HepG2 (cell line): Measurements from ENCODE around the gene P3H3. TPM values are rescaled to one million over a fixed set of nuclear protein-coding genes. Genes with fewer than 3 reads are reported as not detected.

Source experiments
- ATAC-seq: fragments of 200-7000 bp; cut with Tn5 transposase; 3 replicates; pipeline ENCODE4 v1.9.1; 2020; ENCODE audit warnings: mild to moderate bottlenecking, moderate library complexity
- BruUV-seq: library from RNA; stranded (reverse); fragments of 400-500 nt; replicated peaks from 2 replicates; lab custom pipeline; 2021; lab: Mats Ljungman, UMichigan
- CTCF ChIA-PET: fragments of 300-600 bp; formaldehyde crosslinking; extraction: SDS; loops from one replicate; lab custom pipeline; 2021; ENCODE audit warnings: low total read pairs, inconsistent platforms, low intra/inter-chr PET ratio; lab: Yijun Ruan, JAX
- POLR2A ChIA-PET: fragments of 350-600 bp; sonication (Branson Sonifier 250); formaldehyde crosslinking; loops from one replicate; lab custom pipeline; 2020; ENCODE audit warnings: antibody characterized with exemption, inconsistent platforms; lab: Yijun Ruan, JAX
- DNase-seq: peaks from one replicate; pipeline ENCODE4 v3.0.0-alpha.2; 2015; ENCODE audit warnings: low spot score
- FAIRE-seq: peaks from 3 replicates; lab custom pipeline; 2011; peaks lifted over from hg19 to GRCh38; lab: Jason Lieb, UNC
- H2AFZ ChIP-seq: one replicate; pipeline ENCODE4 v1.6.1; 2011; ENCODE audit warnings: low read length, inconsistent platforms
- H3K27ac ChIP-seq: fragments of 300-600 bp; 3 replicates; pipeline ENCODE4 v1.8.0; 2011; ENCODE audit warnings: mixed run types, mild to moderate bottlenecking, mixed read lengths, low read length, inconsistent platforms; ENCODE audit not compliant: insufficient read depth; ENCODE audit errors: extremely low read length
- H3K27me3 ChIP-seq, 2 experiments: fragments of 200-600 bp in 1 of 2; 2 replicates in 1 of 2; 3 replicates in 1 of 2; pipeline versions ENCODE4 v1.6.0 to v1.8.0; 2011; ENCODE audit warnings: low read length in 2 of 2, mild to moderate bottlenecking in 2 of 2, moderate library complexity in 2 of 2, inconsistent platforms in 1 of 2; ENCODE audit not compliant: insufficient read depth in 2 of 2, control insufficient read depth in 1 of 2
- H3K36me3 ChIP-seq, 2 experiments: fragments of 200-600 bp in 1 of 2; replicated peaks in 1 of 2; 2 replicates in 1 of 2; 3 replicates in 1 of 2; pipeline versions ENCODE4 v1.5.1 to v1.8.0; 2011; ENCODE audit warnings: low read length in 2 of 2, inconsistent platforms in 1 of 2; ENCODE audit not compliant: insufficient read depth in 2 of 2, control insufficient read depth in 1 of 2
- H3K4me1 ChIP-seq: 2 replicates; pipeline ENCODE4 v1.5.1; 2012; ENCODE audit warnings: low read length, inconsistent platforms; ENCODE audit not compliant: insufficient read depth
- H3K4me2 ChIP-seq: 2 replicates; pipeline ENCODE4 v1.6.0; 2011; ENCODE audit warnings: low read depth, low read length, inconsistent platforms
- H3K4me3 ChIP-seq, 3 experiments: fragments of 200-600 bp in 1 of 3; sonication (generic), shearing (Covaris generic) in 1 of 3; replicated peaks in 1 of 3; 2 replicates each; pipeline ENCODE4 v1.5.1; 2011 to 2016; ENCODE audit warnings: low read length in 3 of 3, inconsistent platforms in 2 of 3, low read depth in 2 of 3, mild to moderate bottlenecking in 2 of 3, control low read depth in 1 of 3, mixed read lengths in 1 of 3; ENCODE audit not compliant: insufficient read depth in 1 of 3
- H3K79me2 ChIP-seq: one replicate; pipeline ENCODE4 v1.6.1; 2011; ENCODE audit warnings: low read length, inconsistent platforms; ENCODE audit not compliant: insufficient read depth
- H3K9ac ChIP-seq: 2 replicates; pipeline ENCODE4 v1.6.0; 2011; ENCODE audit warnings: mild to moderate bottlenecking, low read depth, low read length, inconsistent platforms; ENCODE audit not compliant: insufficient read depth
- H3K9me3 ChIP-seq: 2 replicates; pipeline ENCODE4 v1.5.1; 2012; ENCODE audit warnings: mild to moderate bottlenecking, low read length
- H4K20me1 ChIP-seq: 2 replicates; pipeline ENCODE4 v1.6.0; 2011; ENCODE audit warnings: inconsistent platforms, mild to moderate bottlenecking, low read length, moderate library complexity; ENCODE audit not compliant: insufficient read depth
- CBX1 ChIP-seq: IDR thresholded peaks from one replicate; pipeline ENCODE4 v1.6.1; 2016; ENCODE audit warnings: antibody characterized with exemption, low read depth
- KLF11 ChIP-seq: IDR thresholded peaks from 2 replicates; pipeline ENCODE4 v1.6.1; 2016; ENCODE audit warnings: missing compliant biosample characterization
- KLF12 ChIP-seq: sonication (generic); formaldehyde crosslinking; IDR thresholded peaks from 2 replicates; pipeline ENCODE4 v1.4.0; 2020; ENCODE audit warnings: missing genetic modification reagents, borderline replicate concordance
- KLF6 ChIP-seq: IDR thresholded peaks from 2 replicates; pipeline ENCODE4 v1.8.0; 2016; ENCODE audit warnings: missing biosample characterization, missing genetic modification reagents
- MIER3 ChIP-seq: IDR thresholded peaks from 2 replicates; pipeline ENCODE4 v1.6.1; 2016; ENCODE audit warnings: missing compliant biosample characterization, borderline replicate concordance
- PAX8 ChIP-seq: sonication (generic); formaldehyde crosslinking; IDR thresholded peaks from 2 replicates; pipeline ENCODE4 v1.8.0; 2022; ENCODE audit warnings: mild to moderate bottlenecking, missing genetic modification reagents, borderline replicate concordance
- PITX1 ChIP-seq: sonication (generic); formaldehyde crosslinking; IDR thresholded peaks from 2 replicates; pipeline ENCODE4 v1.5.1; 2020; ENCODE audit warnings: mild to moderate bottlenecking, missing genetic modification reagents
- RFX3 ChIP-seq: IDR thresholded peaks from 2 replicates; pipeline ENCODE4 v1.6.1; 2016; ENCODE audit warnings: missing biosample characterization, missing genetic modification reagents
- SOX13 ChIP-seq, 3 experiments: fragments of 450-650 bp in 1 of 3; sonication (generic) in 1 of 3; formaldehyde crosslinking in 1 of 3; IDR thresholded peaks in 2 of 3; conservative IDR thresholded peaks in 1 of 3; 2 replicates each; pipeline versions ENCODE4 v1.5.0 to v1.6.1; 2016 to 2020; ENCODE audit warnings: antibody characterized with exemption in 1 of 3, mild to moderate bottlenecking in 1 of 3, missing compliant biosample characterization in 1 of 3, missing genetic modification reagents in 1 of 3, moderate library complexity in 1 of 3
- SRY ChIP-seq: sonication (generic); formaldehyde crosslinking; IDR thresholded peaks from 2 replicates; pipeline ENCODE4 v1.8.0; 2022; ENCODE audit warnings: mild to moderate bottlenecking, missing genetic modification reagents
- ZNF251 ChIP-seq: sonication (generic); formaldehyde crosslinking; IDR thresholded peaks from 2 replicates; pipeline ENCODE4 v1.9.0; 2021; ENCODE audit warnings: mild to moderate bottlenecking, missing genetic modification reagents
- ZNF275 ChIP-seq: sonication (generic); formaldehyde crosslinking; IDR thresholded peaks from 2 replicates; pipeline ENCODE4 v1.8.0; 2022; ENCODE audit warnings: missing genetic modification reagents, mild to moderate bottlenecking, inconsistent platforms, borderline replicate concordance
- ZNF510 ChIP-seq: sonication (generic); formaldehyde crosslinking; IDR thresholded peaks from 2 replicates; pipeline ENCODE4 v1.4.0; 2020; ENCODE audit warnings: low read depth, mild to moderate bottlenecking, missing genetic modification reagents
- ZNF607 ChIP-seq: sonication (generic); formaldehyde crosslinking; IDR thresholded peaks from 2 replicates; pipeline ENCODE4 v1.5.1; 2020; ENCODE audit warnings: missing genetic modification reagents, mild to moderate bottlenecking, borderline replicate concordance
- ZNF83 ChIP-seq: sonication (generic); formaldehyde crosslinking; IDR thresholded peaks from 2 replicates; pipeline ENCODE4 v1.4.0; 2020; ENCODE audit warnings: missing genetic modification reagents, mild to moderate bottlenecking, borderline replicate concordance
- WGBS: methylation state at CpG from one replicate; pipeline ENCODE4 v1.1.6; 2017; ENCODE audit warnings: low lambda C conversion rate; 5-methylcytosine and 5-hydroxymethylcytosine counted together
- in situ Hi-C: cut with HindIII; loops from 2 replicates; pipeline ENCODE4 v1.10.0; 2017; ENCODE audit warnings: low pct_unique_long_range_greater_than_20kb; ENCODE audit not compliant: extremely low pct_ligation_motif_present
- intact Hi-C: fragments of 100-400 bp; cut with micrococcal nuclease; formaldehyde crosslinking; loops from one replicate; pipeline ENCODE4 v1.10.0; 2022; ENCODE audit not compliant: unreplicated experiment
- polyA plus RNA-seq, 8 experiments: library from polyadenylated mRNA; depleted of rRNA in 3 of 8; stranded (reverse) in 7 of 8; unstranded in 1 of 8; fragments of >200 nt; fragmentation: Illumina TruSeq in 4 of 8; extraction: Trizol in 4 of 8; gene quantifications; 2 replicates each; pipeline versions ENCODE4 v1.2.1 to v1.2.3, GENCODE V29; 2011 to 2016; ENCODE audit warnings: low read depth in 4 of 8, missing spikeins in 1 of 8, mixed read lengths in 1 of 8; ENCODE audit not compliant: insufficient read depth in 1 of 8
- total RNA-seq, 5 experiments: library from RNA; depleted of rRNA; stranded (reverse); fragments of >200 nt; fragmentation: Illumina TruSeq; extraction: Trizol; gene quantifications; 2 replicates each; pipeline ENCODE4 v1.2.3, GENCODE V29; 2016; ENCODE audit warnings: low read depth in 1 of 5
- TF ChIP-seq, protein P1 (sequence below): sonication (generic); formaldehyde crosslinking; IDR thresholded peaks from 2 replicates; pipeline ENCODE4 v1.8.0; 2022; ENCODE audit warnings: mild to moderate bottlenecking, missing genetic modification reagents
- TF ChIP-seq, protein P2 (sequence below): sonication (generic); formaldehyde crosslinking; IDR thresholded peaks from 2 replicates; pipeline ENCODE4 v1.4.0; 2020; ENCODE audit warnings: missing genetic modification reagents, borderline replicate concordance

Gene P3H3
- total and polyA plus RNA-seq, 2 of the 13 experiments (the other 11 are each of a cell fraction or from before 2014, with no cell fraction given) = 20.1 to 20.5 TPM

DNA sequence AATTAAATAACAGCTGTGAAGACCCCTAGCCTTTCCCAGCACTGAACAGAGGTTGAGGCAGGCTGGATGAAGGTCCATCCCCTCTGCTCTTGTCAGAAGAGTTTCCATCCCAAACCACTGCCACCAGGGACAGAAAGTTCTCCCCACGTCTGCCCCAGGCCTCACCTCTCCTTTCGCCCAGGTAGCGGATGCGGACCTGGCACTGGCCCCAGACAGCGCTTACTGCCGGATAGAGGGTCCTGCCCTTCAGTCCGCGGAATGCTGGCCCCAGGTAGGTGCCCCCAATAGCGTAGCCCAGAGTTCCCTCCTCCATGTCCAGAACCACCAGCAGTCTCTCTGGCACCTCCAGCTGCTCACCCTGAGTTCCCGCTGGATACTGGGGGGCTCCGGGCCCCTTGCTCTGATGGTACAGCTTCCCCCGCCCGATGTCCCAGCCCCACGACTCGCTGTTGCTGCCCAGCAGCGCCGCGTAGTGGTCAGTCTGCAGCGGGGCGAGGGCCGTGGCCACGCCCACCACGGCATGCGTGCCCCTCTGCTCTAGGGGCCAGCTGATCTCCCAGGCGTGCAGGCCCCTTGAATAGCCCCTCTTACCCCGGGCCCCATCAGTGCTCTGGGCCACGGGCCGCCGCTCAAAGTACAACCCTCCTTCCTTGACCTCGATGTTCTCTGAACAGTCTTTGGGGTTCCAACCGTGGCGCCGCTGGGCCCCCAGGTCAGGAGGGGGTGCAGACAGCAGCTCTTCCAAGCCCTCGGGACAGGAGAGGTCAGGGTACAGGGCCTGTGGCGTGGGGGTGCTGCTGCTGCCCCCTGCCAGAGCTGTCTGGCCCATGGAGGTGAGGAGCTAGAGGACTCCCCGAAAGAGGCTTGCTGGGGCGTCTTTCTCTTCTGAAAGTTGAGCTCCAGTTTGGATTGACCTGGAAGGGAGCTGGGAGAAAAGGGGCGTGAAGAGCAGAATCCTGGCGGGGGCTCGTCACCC is 44.2 kb downstream of the P3H3 start:
- in situ Hi-C loops = no loop called here
- peak; percentile 76; the same call in 1 of the 2 replicates for TF ChIP-seq PAX8 (CRISPR knock-in tag)
- no peak for TF ChIP-seq ZNF510 (CRISPR knock-in tag)
- TF ChIP-seq, protein P1, sequence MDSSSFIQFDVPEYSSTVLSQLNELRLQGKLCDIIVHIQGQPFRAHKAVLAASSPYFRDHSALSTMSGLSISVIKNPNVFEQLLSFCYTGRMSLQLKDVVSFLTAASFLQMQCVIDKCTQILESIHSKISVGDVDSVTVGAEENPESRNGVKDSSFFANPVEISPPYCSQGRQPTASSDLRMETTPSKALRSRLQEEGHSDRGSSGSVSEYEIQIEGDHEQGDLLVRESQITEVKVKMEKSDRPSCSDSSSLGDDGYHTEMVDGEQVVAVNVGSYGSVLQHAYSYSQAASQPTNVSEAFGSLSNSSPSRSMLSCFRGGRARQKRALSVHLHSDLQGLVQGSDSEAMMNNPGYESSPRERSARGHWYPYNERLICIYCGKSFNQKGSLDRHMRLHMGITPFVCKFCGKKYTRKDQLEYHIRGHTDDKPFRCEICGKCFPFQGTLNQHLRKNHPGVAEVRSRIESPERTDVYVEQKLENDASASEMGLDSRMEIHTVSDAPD (CRISPR knock-in tag) = no peak
- TF ChIP-seq, protein P2, sequence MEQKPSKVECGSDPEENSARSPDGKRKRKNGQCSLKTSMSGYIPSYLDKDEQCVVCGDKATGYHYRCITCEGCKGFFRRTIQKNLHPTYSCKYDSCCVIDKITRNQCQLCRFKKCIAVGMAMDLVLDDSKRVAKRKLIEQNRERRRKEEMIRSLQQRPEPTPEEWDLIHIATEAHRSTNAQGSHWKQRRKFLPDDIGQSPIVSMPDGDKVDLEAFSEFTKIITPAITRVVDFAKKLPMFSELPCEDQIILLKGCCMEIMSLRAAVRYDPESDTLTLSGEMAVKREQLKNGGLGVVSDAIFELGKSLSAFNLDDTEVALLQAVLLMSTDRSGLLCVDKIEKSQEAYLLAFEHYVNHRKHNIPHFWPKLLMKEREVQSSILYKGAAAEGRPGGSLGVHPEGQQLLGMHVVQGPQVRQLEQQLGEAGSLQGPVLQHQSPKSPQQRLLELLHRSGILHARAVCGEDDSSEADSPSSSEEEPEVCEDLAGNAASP = peak; percentile 66; the same call in 1 of the 2 replicates
- no peak for TF ChIP-seq RFX3 (CRISPR knock-in tag)
- TF ChIP-seq PITX1 = 0 out of 2 replicates have a peak, but pooled peaks have one; percentile 39
- no peak for TF ChIP-seq SOX13 (IDR thresholded peaks at IDR 0.05)
- peak in 1 of 2 experiments; percentile 50; a peak in 1 of 4 replicates for TF ChIP-seq SOX13 (CRISPR knock-in tag; conservative IDR thresholded peaks at IDR 0.05 in 1 of 2, IDR thresholded peaks at IDR 0.05 in 1 of 2)
- no peak for TF ChIP-seq KLF6 (CRISPR knock-in tag)
- TF ChIP-seq MIER3 (CRISPR knock-in tag) = peak; percentile 26; the same call in 1 of the 2 replicates
- TF ChIP-seq KLF12 (CRISPR knock-in tag) = peak; percentile 67; the same call in 1 of the 2 replicates
- peak; percentile 22; the same call in 1 of the 2 replicates for TF ChIP-seq KLF11
- TF ChIP-seq ZNF251 (CRISPR knock-in tag) = 0 out of 2 replicates have a peak, but pooled peaks have one; percentile 34
- 0 out of 2 replicates have a peak, but pooled peaks have one; percentile 55 for TF ChIP-seq SRY (CRISPR knock-in tag)
- TF ChIP-seq ZNF83 = no peak
- no peak for TF ChIP-seq CBX1
- no peak for TF ChIP-seq ZNF275 (CRISPR knock-in tag)
- TF ChIP-seq ZNF607 (CRISPR knock-in tag) = 0 out of 2 replicates have a peak, but pooled peaks have one; percentile 31

More for the DNA sequence above, 44.2 kb downstream of the P3H3 start:
- TSS peak; percentile 76 for BruUV-seq
- Histone ChIP-seq H3K27me3 (no peaks in the 10 kb centered on the region; a peak in 1 of 5 replicates), H4K20me1 (peaks cover 44% of the 10 kb centered on the region), H3K79me2 (peaks cover 29% of the 10 kb centered on the region), H3K4me3 (peak overlapping the region; percentile 74 to 95 (median 76)), H3K9ac (peak overlapping the region; percentile 86), H3K27ac (peak overlapping the region; percentile 79), H2AFZ (no peak overlapping the region), H3K9me3 (no peaks in the 10 kb centered on the region), H3K36me3 (peaks cover 12 to 14% of the 10 kb centered on the region in 2 experiments), H3K4me1 (peaks cover 48% of the 10 kb centered on the region), H3K4me2 (peak overlapping the region; percentile 93)
- ATAC-seq = peak; percentile 64
- ChIA-PET CTCF (interaction anchor here (2.4 kb wide), 1 partner anchor 19 kb away, joined by 24 read pairs; no protein-coding TSS in a partner anchor), POLR2A (interaction anchor here (0.6 to 3.9 kb wide), 31 partner anchors 10 to 338 kb away, joined by 3 to 73 read pairs (median 5); partner anchors contain the start of genes ATN1, C12orf57, CDCA3 and COPS7A)
- peak; percentile 72 for DNase-seq
- WGBS = 11% methylated on average over 12 of the region's 40 CpGs
- intact Hi-C loops = loop anchor here (1.0 kb wide), 3 partner anchors 19 to 71 kb away; partner anchors contain the start of genes CDCA3 and RNU7-1
- no peak for FAIRE-seq
